K562 (cell line): ENCODE measurements around the gene HES4. TPM values are rescaled to one million over a fixed set of nuclear protein-coding genes. Genes with fewer than 3 reads are reported as not detected.
A peak's percentile ranks its signal among the peaks of the same experiment; 100 is the strongest.

ENCODE experiments used
- ATAC-seq: fragments of 200-7000 bp; cut with Tn5 transposase; 3 replicates; pipeline ENCODE4 v1.9.1; 2020; ENCODE audit warnings: moderate library complexity
- BruUV-seq: library from RNA; stranded (reverse); fragments of 400-500 nt; replicated peaks from 2 replicates; lab custom pipeline; 2021; lab: Mats Ljungman, UMichigan
- CTCF ChIA-PET: fragments of 300-600 bp; formaldehyde crosslinking; extraction: SDS; loops from one replicate; lab custom pipeline; 2021; ENCODE audit warnings: low intra/inter-chr PET ratio; lab: Yijun Ruan, JAX
- POLR2A ChIA-PET: fragments of 300-600, 350-650 bp; sonication (Branson Sonifier 250); formaldehyde crosslinking; extraction: SDS; loops from one replicate; lab custom pipeline; 2021; ENCODE audit warnings: antibody characterized with exemption, inconsistent platforms; lab: Yijun Ruan, JAX
- DNase-seq, 4 experiments: peaks; one replicate each; pipeline versions ENCODE4 v3.0.0 to v3.0.0-alpha.2; 2011 to 2018; ENCODE audit warnings: low spot score in 3 of 4, mixed read lengths in 3 of 4; ENCODE audit errors: extremely low read depth in 1 of 4
- FAIRE-seq: peaks from 2 replicates; lab custom pipeline; 2011; peaks lifted over from hg19 to GRCh38; lab: Jason Lieb, UNC
- H2AFZ ChIP-seq: 2 replicates; pipeline ENCODE4 v1.6.0; 2011; ENCODE audit warnings: low read depth, low read length, control low read depth, inconsistent platforms
- H3K27ac ChIP-seq: fragments of 200-600 bp; 3 replicates; pipeline ENCODE4 v1.8.0; 2011; ENCODE audit warnings: low read depth, mild to moderate bottlenecking, control low read depth, inconsistent platforms, low read length, moderate library complexity, mixed read lengths; ENCODE audit errors: extremely low read depth
- H3K27me3 ChIP-seq, 2 experiments: fragments of 300-600 bp in 1 of 2; 2 replicates in 1 of 2; 3 replicates in 1 of 2; pipeline versions ENCODE4 v1.6.0 to v1.8.0; 2011; ENCODE audit warnings: inconsistent platforms in 2 of 2, low read length in 2 of 2, mild to moderate bottlenecking in 1 of 2, mixed read lengths in 1 of 2, moderate library complexity in 1 of 2; ENCODE audit not compliant: control insufficient read depth in 2 of 2, insufficient read depth in 2 of 2
- H3K36me3 ChIP-seq: fragments of 300-600 bp; 3 replicates; pipeline ENCODE4 v1.8.0; 2011; ENCODE audit warnings: mild to moderate bottlenecking, low read length, inconsistent platforms; ENCODE audit not compliant: control insufficient read depth, insufficient read depth
- H3K4me1 ChIP-seq, 2 experiments: fragments of 200-600 bp in 1 of 2; replicated peaks in 1 of 2; 2 replicates in 1 of 2; 3 replicates in 1 of 2; pipeline versions ENCODE4 v1.5.1 to v1.8.0; 2011; ENCODE audit warnings: inconsistent platforms in 2 of 2, low read length in 2 of 2, mild to moderate bottlenecking in 1 of 2, mixed read lengths in 1 of 2, moderate library complexity in 1 of 2; ENCODE audit not compliant: control insufficient read depth in 2 of 2, insufficient read depth in 2 of 2
- H3K4me2 ChIP-seq: 2 replicates; pipeline ENCODE4 v1.6.1; 2011; ENCODE audit warnings: low read length, control low read depth, inconsistent platforms, mixed read lengths; ENCODE audit not compliant: insufficient read depth
- H3K4me3 ChIP-seq: fragments of 200-600 bp; sonication (generic), shearing (Covaris generic); 2 replicates; pipeline ENCODE4 v1.5.1; 2016; ENCODE audit warnings: control low read depth, inconsistent platforms
- H3K79me2 ChIP-seq: fragments of 200-600 bp; 3 replicates; pipeline ENCODE4 v1.8.0; 2011; ENCODE audit warnings: low read length, inconsistent platforms; ENCODE audit not compliant: control insufficient read depth, insufficient read depth
- H3K9ac ChIP-seq, 2 experiments: 2 replicates each; pipeline versions ENCODE4 v1.6.0 to v1.6.1; 2011; ENCODE audit warnings: low read depth in 2 of 2, low read length in 2 of 2, control low read depth in 1 of 2, inconsistent platforms in 1 of 2, mild to moderate bottlenecking in 1 of 2, mixed read lengths in 1 of 2; ENCODE audit not compliant: insufficient read depth in 1 of 2
- H3K9me1 ChIP-seq: one replicate; pipeline ENCODE4 v1.6.0; 2011; ENCODE audit warnings: inconsistent platforms, mild to moderate bottlenecking, low read length, moderate library complexity; ENCODE audit not compliant: control insufficient read depth, insufficient read depth
- H3K9me3 ChIP-seq: replicated peaks from 2 replicates; pipeline ENCODE4 v1.5.1; 2011; ENCODE audit warnings: low read depth, low read length, inconsistent platforms; ENCODE audit not compliant: control insufficient read depth, insufficient read depth
- H4K20me1 ChIP-seq: replicated peaks from 2 replicates; pipeline ENCODE4 v1.6.1; 2011; ENCODE audit warnings: low read length, inconsistent platforms, mixed read lengths; ENCODE audit not compliant: control insufficient read depth, insufficient read depth
- GATAD2A ChIP-seq: fragments of 450-650 bp; IDR thresholded peaks from 2 replicates; pipeline ENCODE4 v1.6.1; 2017
- NFE2L1 ChIP-seq: fragments of 450-650 bp; IDR thresholded peaks from 2 replicates; pipeline ENCODE4 v1.6.1; 2016; ENCODE audit warnings: missing genetic modification characterization, low read depth, mild to moderate bottlenecking, missing compliant biosample characterization, moderate library complexity, borderline replicate concordance
- NFRKB ChIP-seq: fragments of 450-650 bp; IDR thresholded peaks from 2 replicates; pipeline ENCODE4 v1.6.1; 2016; ENCODE audit warnings: low read depth
- WGBS: fragments of 100-300 bp; shearing (Covaris generic); methylation state at CpG from one replicate; pipeline ENCODE4 v1.1.6; 2016; ENCODE audit warnings: low coverage, mixed read lengths; ENCODE audit not compliant: insufficient coverage; ENCODE audit errors: missing lambda C conversion rate; 5-methylcytosine and 5-hydroxymethylcytosine counted together
- in situ Hi-C: fragments of 300-500 bp; cut with MboI; formaldehyde crosslinking; loops from 4 replicates; pipeline ENCODE4 v1.15.0; 2018; ENCODE audit warnings: inconsistent platforms, mixed read lengths
- intact Hi-C: fragments of 100-400 bp; cut with micrococcal nuclease; formaldehyde crosslinking; loops from 2 replicates; pipeline ENCODE4 v1.14.2; 2022
- polyA plus RNA-seq, 8 experiments: library from polyadenylated mRNA; depleted of rRNA in 4 of 8; stranded (reverse) in 5 of 8; unstranded in 3 of 8; fragments of >200 nt; fragmentation: Nextera tagmentation in 2 of 8; fragmentation: Illumina TruSeq in 1 of 8; extraction: Ambion mirVana in 2 of 8; extraction: Trizol in 1 of 8; gene quantifications; 2 replicates each; pipeline versions ENCODE4 v1.2.1 to v1.2.3, GENCODE V29; 2011 to 2014; ENCODE audit warnings: inconsistent platforms in 1 of 8, missing spikeins in 1 of 8
- total RNA-seq, 7 experiments: library from RNA; depleted of rRNA in 6 of 7; stranded (reverse); fragments of >200 nt in 6 of 7; fragmentation: Illumina TruSeq in 2 of 7; extraction: Trizol in 2 of 7; gene quantifications; 2 replicates each; pipeline versions ENCODE4 v1.2.1 to v1.2.3, GENCODE V29; 2011 to 2021; ENCODE audit warnings: low replicate concordance in 1 of 7
- TF ChIP-seq, protein P1 (sequence below): fragments of 250-450 bp; sonication (Bioruptor Pico); IDR thresholded peaks from 2 replicates; pipeline ENCODE4 v1.5.0; 2021; ENCODE audit warnings: mild to moderate bottlenecking, borderline replicate concordance

HES4 gene
- total and polyA plus RNA-seq, 9 of the 15 experiments (the other 6 are each of a cell fraction or from before 2014, with no cell fraction given), result 0.21 to 43.7 (median 5.3) TPM; not detected in 2

DNA sequence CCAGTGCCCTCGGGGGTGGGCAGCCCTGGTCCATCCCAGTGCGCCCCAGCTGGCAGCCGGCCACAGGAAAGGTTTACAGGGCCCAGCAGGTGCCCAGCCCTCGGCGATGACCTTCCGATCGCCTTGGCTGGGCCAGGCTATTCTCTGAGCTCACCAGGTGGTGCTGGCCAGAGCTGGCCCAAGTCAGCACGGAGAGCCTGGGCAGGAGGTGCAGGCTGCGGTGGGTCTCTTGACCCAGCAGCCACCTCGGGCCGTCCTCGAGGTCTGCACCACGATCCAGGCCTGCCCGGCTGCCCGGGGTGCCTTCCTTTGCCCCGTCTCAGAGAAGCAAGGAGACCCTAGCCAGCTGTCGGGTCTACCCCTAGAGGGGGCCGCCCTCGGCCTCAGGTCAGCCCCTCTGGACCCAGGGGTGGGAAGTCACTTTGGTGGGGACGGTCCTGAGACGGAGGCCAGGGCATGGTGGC is 18.4 kb downstream of the HES4 start:
- no peak for ATAC-seq
- H3K9me1 ChIP-seq, result no peaks in the 10 kb centered on the region
- H3K9ac ChIP-seq, result peak overlapping the region in 1 of 2 experiments; percentile 48; a peak in 1 of 4 replicates
- ChIA-PET CTCF (no interaction called here), POLR2A (interaction anchor here (0.6 to 1.1 kb wide), 4 partner anchors 11 to 18 kb away, joined by 3 to 4 read pairs (median 3); partner anchors contain the start of gene HES4)
- FAIRE-seq, result no peak
- intact Hi-C loops (loop anchor here (10.0 kb wide), 1 partner anchor 313 kb away; no protein-coding TSS in a partner anchor), in situ Hi-C loops (loop anchor here (10.0 kb wide), 1 partner anchor 83 kb away; no protein-coding TSS in a partner anchor)
- peaks cover 13% of the 10 kb centered on the region for H4K20me1 ChIP-seq
- BruUV-seq, result no TSS peak
- H3K9me3 ChIP-seq, result no peaks in the 10 kb centered on the region
- H3K79me2 ChIP-seq, result no peaks in the 10 kb centered on the region
- no peak overlapping the region for H2AFZ ChIP-seq
- no peak overlapping the region for H3K27ac ChIP-seq
- no peak for DNase-seq
- peaks cover 0 to 62% of the 10 kb centered on the region in 2 experiments; a peak in 3 of 5 replicates for H3K4me1 ChIP-seq
- H3K4me2 ChIP-seq, result no peak overlapping the region
- no peaks in the 10 kb centered on the region for H3K36me3 ChIP-seq
- H3K4me3 ChIP-seq, result no peak overlapping the region
- WGBS, result 12% methylated on average over 19 of the region's 21 CpGs
- H3K27me3 ChIP-seq, result peaks cover 39 to 60% of the 10 kb centered on the region in 2 experiments; a peak in 4 of 5 replicates
- TF ChIP-seq, protein P1, sequence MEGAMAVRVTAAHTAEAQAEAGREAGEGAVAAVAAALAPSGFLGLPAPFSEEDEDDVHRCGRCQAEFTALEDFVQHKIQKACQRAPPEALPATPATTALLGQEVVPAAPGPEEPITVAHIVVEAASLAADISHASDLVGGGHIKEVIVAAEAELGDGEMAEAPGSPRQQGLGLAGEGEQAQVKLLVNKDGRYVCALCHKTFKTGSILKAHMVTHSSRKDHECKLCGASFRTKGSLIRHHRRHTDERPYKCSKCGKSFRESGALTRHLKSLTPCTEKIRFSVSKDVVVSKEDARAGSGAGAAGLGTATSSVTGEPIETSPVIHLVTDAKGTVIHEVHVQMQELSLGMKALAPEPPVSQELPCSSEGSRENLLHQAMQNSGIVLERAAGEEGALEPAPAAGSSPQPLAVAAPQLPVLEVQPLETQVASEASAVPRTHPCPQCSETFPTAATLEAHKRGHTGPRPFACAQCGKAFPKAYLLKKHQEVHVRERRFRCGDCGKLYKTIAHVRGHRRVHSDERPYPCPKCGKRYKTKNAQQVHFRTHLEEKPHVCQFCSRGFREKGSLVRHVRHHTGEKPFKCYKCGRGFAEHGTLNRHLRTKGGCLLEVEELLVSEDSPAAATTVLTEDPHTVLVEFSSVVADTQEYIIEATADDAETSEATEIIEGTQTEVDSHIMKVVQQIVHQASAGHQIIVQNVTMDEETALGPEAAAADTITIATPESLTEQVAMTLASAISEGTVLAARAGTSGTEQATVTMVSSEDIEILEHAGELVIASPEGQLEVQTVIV (CRISPR knock-in tag), result no peak
- TF ChIP-seq NFE2L1 (tag) (no peak), NFRKB (no peak), GATAD2A (no peak)
